ENCODE data around the gene NDUFB6.

DNA sequence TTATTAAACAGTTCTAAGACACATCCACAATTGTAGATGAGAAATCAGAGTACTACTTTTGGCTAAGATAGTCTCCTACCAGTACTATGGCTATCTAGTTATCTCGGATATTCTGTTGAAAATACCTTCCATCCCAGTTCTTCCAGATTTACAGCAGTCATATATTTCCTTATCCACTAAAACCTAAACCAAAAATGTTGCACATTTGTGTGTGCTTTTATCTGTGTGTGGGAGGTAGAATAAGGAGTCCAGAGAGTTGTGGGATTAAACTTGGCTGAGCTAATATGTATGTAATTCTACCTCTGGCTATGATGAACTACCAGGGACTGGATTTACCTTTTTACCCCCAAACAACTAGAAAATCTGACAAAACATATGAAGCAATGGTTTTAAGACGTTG is 17.5 kb upstream of the NDUFB6 start:
- TF ChIP-seq, protein P1, sequence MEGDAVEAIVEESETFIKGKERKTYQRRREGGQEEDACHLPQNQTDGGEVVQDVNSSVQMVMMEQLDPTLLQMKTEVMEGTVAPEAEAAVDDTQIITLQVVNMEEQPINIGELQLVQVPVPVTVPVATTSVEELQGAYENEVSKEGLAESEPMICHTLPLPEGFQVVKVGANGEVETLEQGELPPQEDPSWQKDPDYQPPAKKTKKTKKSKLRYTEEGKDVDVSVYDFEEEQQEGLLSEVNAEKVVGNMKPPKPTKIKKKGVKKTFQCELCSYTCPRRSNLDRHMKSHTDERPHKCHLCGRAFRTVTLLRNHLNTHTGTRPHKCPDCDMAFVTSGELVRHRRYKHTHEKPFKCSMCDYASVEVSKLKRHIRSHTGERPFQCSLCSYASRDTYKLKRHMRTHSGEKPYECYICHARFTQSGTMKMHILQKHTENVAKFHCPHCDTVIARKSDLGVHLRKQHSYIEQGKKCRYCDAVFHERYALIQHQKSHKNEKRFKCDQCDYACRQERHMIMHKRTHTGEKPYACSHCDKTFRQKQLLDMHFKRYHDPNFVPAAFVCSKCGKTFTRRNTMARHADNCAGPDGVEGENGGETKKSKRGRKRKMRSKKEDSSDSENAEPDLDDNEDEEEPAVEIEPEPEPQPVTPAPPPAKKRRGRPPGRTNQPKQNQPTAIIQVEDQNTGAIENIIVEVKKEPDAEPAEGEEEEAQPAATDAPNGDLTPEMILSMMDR (IDR thresholded peaks at IDR 0.05; ENCODE audit: insufficient read depth, low read length) = no peak
- TF ChIP-seq GABPA (IDR thresholded peaks at IDR 0.05; ENCODE audit: low read depth) (no peak), POLR2AphosphoS5 (IDR thresholded peaks at IDR 0.05; ENCODE audit: low read depth) (no peak)

Data from HL-60 (cell line).